Endothelial cell of umbilical vein (primary cell): ENCODE results near the gene RAB6B. TPM values are rescaled to one million over a fixed set of nuclear protein-coding genes. Genes with fewer than 3 reads are reported as not detected.

Experiments used
- BruUV-seq: library from RNA; stranded (reverse); fragments of 400-500 nt; replicated peaks from 2 replicates; lab custom pipeline; 2021; lab: Mats Ljungman, UMichigan
- CTCF ChIA-PET: fragments of 300-600, 350-600 bp; sonication (Branson Sonifier 250); formaldehyde crosslinking; loops from one replicate; lab custom pipeline; 2021; ENCODE audit warnings: antibody characterized with exemption, inconsistent platforms; lab: Charles Lee
- POLR2A ChIA-PET: fragments of 300-600, 350-600 bp; sonication (Branson Sonifier 250); formaldehyde crosslinking; loops from one replicate; lab custom pipeline; 2021; ENCODE audit warnings: antibody characterized with exemption, inconsistent platforms; lab: Charles Lee
- DNase-seq: peaks from one replicate; pipeline ENCODE4 v3.0.0-alpha.2; 2011; ENCODE audit warnings: low read depth, low spot score
- FAIRE-seq: peaks from 2 replicates; lab custom pipeline; 2011; peaks lifted over from hg19 to GRCh38; lab: Jason Lieb, UNC
- H2AFZ ChIP-seq: 2 replicates; pipeline ENCODE4 v1.6.0; 2012; ENCODE audit warnings: low read depth, low read length, control low read depth, inconsistent platforms
- H3K27ac ChIP-seq: 2 replicates; pipeline ENCODE4 v1.5.1; 2011; ENCODE audit warnings: low read depth, mild to moderate bottlenecking, control low read depth, low read length, moderate library complexity; ENCODE audit not compliant: insufficient read depth
- H3K27me3 ChIP-seq, 2 experiments: 2 replicates each; pipeline versions ENCODE4 v1.6.0 to v1.6.1; 2011; ENCODE audit warnings: low read length in 2 of 2, mixed read lengths in 1 of 2; ENCODE audit not compliant: control insufficient read depth in 2 of 2, insufficient read depth in 2 of 2
- H3K36me3 ChIP-seq, 2 experiments: 2 replicates in 1 of 2; 3 replicates in 1 of 2; pipeline ENCODE4 v1.5.1; 2011; ENCODE audit warnings: low read length in 2 of 2, mild to moderate bottlenecking in 1 of 2, moderate library complexity in 1 of 2; ENCODE audit not compliant: control insufficient read depth in 2 of 2, insufficient read depth in 2 of 2; ENCODE audit errors: extremely low read depth in 1 of 2
- H3K4me1 ChIP-seq: 3 replicates; pipeline ENCODE4 v1.5.1; 2011; ENCODE audit warnings: mild to moderate bottlenecking, low read length; ENCODE audit not compliant: control insufficient read depth, insufficient read depth; ENCODE audit errors: extremely low read depth
- H3K4me2 ChIP-seq: 2 replicates; pipeline ENCODE4 v1.6.1; 2011; ENCODE audit warnings: low read length, control low read depth, mixed read lengths; ENCODE audit not compliant: insufficient read depth
- H3K4me3 ChIP-seq, 3 experiments: fragments of 200-600 bp in 1 of 3; sonication (generic), shearing (Covaris generic) in 1 of 3; replicated peaks in 1 of 3; 2 replicates each; pipeline ENCODE4 v1.5.1; 2011 to 2016; ENCODE audit warnings: control low read depth in 3 of 3, low read length in 3 of 3, mild to moderate bottlenecking in 2 of 3, inconsistent platforms in 1 of 3, low read depth in 1 of 3, moderate library complexity in 1 of 3; ENCODE audit not compliant: insufficient read depth in 1 of 3
- H3K79me2 ChIP-seq: 2 replicates; pipeline ENCODE4 v1.6.0; 2012; ENCODE audit warnings: low read length, inconsistent platforms; ENCODE audit not compliant: control insufficient read depth, insufficient read depth
- H3K9ac ChIP-seq: replicated peaks from 2 replicates; pipeline ENCODE3; 2011; ENCODE audit warnings: low read length, control low read depth; ENCODE audit not compliant: insufficient read depth; ENCODE audit errors: extremely low read depth
- H3K9me1 ChIP-seq: replicated peaks from 3 replicates; pipeline ENCODE4 v1.6.0; 2011; ENCODE audit warnings: mild to moderate bottlenecking, low read length; ENCODE audit not compliant: control insufficient read depth, insufficient read depth; ENCODE audit errors: extremely low read depth
- H3K9me3 ChIP-seq: replicated peaks from 2 replicates; pipeline ENCODE4 v1.5.1; 2012; ENCODE audit warnings: low read length, inconsistent platforms; ENCODE audit not compliant: control insufficient read depth, insufficient read depth
- H4K20me1 ChIP-seq: replicated peaks from 2 replicates; pipeline ENCODE3; 2011; ENCODE audit warnings: mild to moderate bottlenecking, low read length; ENCODE audit not compliant: control insufficient read depth, insufficient read depth; ENCODE audit errors: extremely low read depth
- EZH2 ChIP-seq: IDR thresholded peaks from 2 replicates; pipeline ENCODE4 v1.6.1; 2012; ENCODE audit warnings: borderline replicate concordance, low read depth, mild to moderate bottlenecking, moderate library complexity, low read length, inconsistent platforms; ENCODE audit not compliant: severe bottlenecking
- FOS ChIP-seq: IDR thresholded peaks from 2 replicates; pipeline ENCODE4 v1.6.1; 2011; ENCODE audit warnings: mild to moderate bottlenecking, low read length, moderate library complexity, borderline replicate concordance; ENCODE audit not compliant: insufficient read depth
- GATA2 ChIP-seq: IDR thresholded peaks from 2 replicates; pipeline ENCODE4 v1.7.0; 2011; ENCODE audit warnings: low read depth, mild to moderate bottlenecking, moderate library complexity, mixed read lengths, low read length; ENCODE audit not compliant: insufficient read length, insufficient read depth
- JUN ChIP-seq: IDR thresholded peaks from 2 replicates; pipeline ENCODE4 v1.6.1; 2011; ENCODE audit warnings: borderline replicate concordance, low read depth; ENCODE audit not compliant: insufficient read length, insufficient read depth
- MYC ChIP-seq: IDR thresholded peaks from one replicate; pipeline ENCODE4 v1.6.1; 2011; ENCODE audit warnings: mild to moderate bottlenecking, low read depth, low read length
- POLR2A ChIP-seq: IDR thresholded peaks from 2 replicates; pipeline ENCODE4 v1.6.1; 2012; ENCODE audit warnings: low read depth, mild to moderate bottlenecking, control low read depth, low read length
- POLR2AphosphoS5 ChIP-seq: IDR thresholded peaks from 2 replicates; pipeline ENCODE4 v1.6.1; 2012; ENCODE audit warnings: low read depth, mild to moderate bottlenecking, control low read depth, low read length, moderate library complexity; ENCODE audit not compliant: insufficient read depth
- dilution Hi-C: fragments of 300-500 bp; cut with MboI; formaldehyde crosslinking; loops from one replicate; pipeline ENCODE4 v1.15.0; 2019; ENCODE audit warnings: low sequenced_read_pairs; ENCODE audit not compliant: extremely low pct_ligation_motif_present
- intact Hi-C: fragments of 100-400 bp; cut with micrococcal nuclease; formaldehyde crosslinking; loops from one replicate; pipeline ENCODE4 v1.10.0; 2022
- polyA plus RNA-seq, 4 experiments: library from polyadenylated mRNA; depleted of rRNA in 3 of 4; stranded (reverse) in 3 of 4; unstranded in 1 of 4; fragments of >200 nt; gene quantifications; 2 replicates each; pipeline versions ENCODE4 v1.2.1 to v1.2.3, GENCODE V29; 2011 to 2012; ENCODE audit warnings: missing spikeins in 1 of 4
- total RNA-seq: library from RNA; stranded (reverse); gene quantifications from 2 replicates; pipeline ENCODE4 v1.2.3, GENCODE V29; 2021
- TF ChIP-seq, protein P1 (sequence below), 2 donors: IDR thresholded peaks; 1 replicate in 1 of 2; 2 replicates in 1 of 2; pipeline ENCODE4 v1.5.1; 2011; ENCODE audit warnings: low read length in 2 of 2, mild to moderate bottlenecking in 2 of 2, moderate library complexity in 2 of 2, control low read depth in 1 of 2, inconsistent platforms in 1 of 2, low read depth in 1 of 2; ENCODE audit not compliant: insufficient read depth in 1 of 2; ENCODE audit errors: extremely low read depth in 1 of 2
- TF ChIP-seq, protein P2 (sequence below): IDR thresholded peaks from 2 replicates; pipeline ENCODE4 v1.6.1; 2011; ENCODE audit not compliant: insufficient read depth, insufficient read length

Gene RAB6B
- total and polyA plus RNA-seq, 2 donors (not counting 3 experiments of a cell fraction or from before 2014, with no cell fraction given): 1.7 to 6.7 TPM

DNA sequence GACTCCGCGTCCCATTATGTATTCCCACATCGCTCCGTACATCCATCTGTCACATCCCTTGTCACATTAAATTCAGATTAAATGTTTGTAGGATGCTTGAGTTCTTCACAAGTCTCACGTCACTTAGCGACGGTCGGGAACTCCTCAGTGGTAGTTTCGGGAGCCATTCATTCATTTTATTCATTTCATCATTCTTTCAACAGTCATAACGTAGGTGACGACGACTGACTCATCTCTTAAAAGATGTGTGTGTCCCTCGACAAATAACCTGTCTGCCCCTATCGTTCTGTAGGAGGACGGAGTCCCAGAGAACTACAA, 90.3 kb downstream of the RAB6B start:
- TF ChIP-seq MYC: no peak
- TF ChIP-seq, protein P1, sequence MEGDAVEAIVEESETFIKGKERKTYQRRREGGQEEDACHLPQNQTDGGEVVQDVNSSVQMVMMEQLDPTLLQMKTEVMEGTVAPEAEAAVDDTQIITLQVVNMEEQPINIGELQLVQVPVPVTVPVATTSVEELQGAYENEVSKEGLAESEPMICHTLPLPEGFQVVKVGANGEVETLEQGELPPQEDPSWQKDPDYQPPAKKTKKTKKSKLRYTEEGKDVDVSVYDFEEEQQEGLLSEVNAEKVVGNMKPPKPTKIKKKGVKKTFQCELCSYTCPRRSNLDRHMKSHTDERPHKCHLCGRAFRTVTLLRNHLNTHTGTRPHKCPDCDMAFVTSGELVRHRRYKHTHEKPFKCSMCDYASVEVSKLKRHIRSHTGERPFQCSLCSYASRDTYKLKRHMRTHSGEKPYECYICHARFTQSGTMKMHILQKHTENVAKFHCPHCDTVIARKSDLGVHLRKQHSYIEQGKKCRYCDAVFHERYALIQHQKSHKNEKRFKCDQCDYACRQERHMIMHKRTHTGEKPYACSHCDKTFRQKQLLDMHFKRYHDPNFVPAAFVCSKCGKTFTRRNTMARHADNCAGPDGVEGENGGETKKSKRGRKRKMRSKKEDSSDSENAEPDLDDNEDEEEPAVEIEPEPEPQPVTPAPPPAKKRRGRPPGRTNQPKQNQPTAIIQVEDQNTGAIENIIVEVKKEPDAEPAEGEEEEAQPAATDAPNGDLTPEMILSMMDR (IDR thresholded peaks at IDR 0.05; ENCODE audit: extremely low read depth in 1 of 2, insufficient read depth in 1 of 2, low read depth in 1 of 2, low read length in 2 of 2): no peak
- no peak for TF ChIP-seq EZH2
- no peak for TF ChIP-seq POLR2A
- TF ChIP-seq, protein P2, sequence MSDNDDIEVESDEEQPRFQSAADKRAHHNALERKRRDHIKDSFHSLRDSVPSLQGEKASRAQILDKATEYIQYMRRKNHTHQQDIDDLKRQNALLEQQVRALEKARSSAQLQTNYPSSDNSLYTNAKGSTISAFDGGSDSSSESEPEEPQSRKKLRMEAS: no peak
- no peak for TF ChIP-seq POLR2AphosphoS5
- TF ChIP-seq JUN: no peak
- TF ChIP-seq GATA2: no peak
- no peak for TF ChIP-seq FOS
- no peak for DNase-seq
- Histone ChIP-seq H3K27me3 (peaks cover 3 to 9% of the 10 kb centered on the region in 2 experiments), H3K36me3 (peaks cover 0 to 5% of the 10 kb centered on the region in 2 experiments), H3K9me3 (no peaks in the 10 kb centered on the region), H2AFZ (peak overlapping the region; percentile 63), H3K9ac (no peak overlapping the region), H4K20me1 (no peaks in the 10 kb centered on the region), H3K4me3 (peak overlapping the region in 2 of 3 experiments; percentile 82 to 95), H3K4me1 (peaks cover 6% of the 10 kb centered on the region), H3K9me1 (no peaks in the 10 kb centered on the region), H3K79me2 (peaks cover 8% of the 10 kb centered on the region), H3K27ac (no peak overlapping the region), H3K4me2 (peak overlapping the region; percentile 74)
- dilution Hi-C loops (no loop called here), intact Hi-C loops (loop anchor here (2.0 to 10.0 kb wide), 5 partner anchors 233 to 1081 kb away; partner anchors contain the start of genes CDV3, NPHP3 and TMEM108)
- CTCF ChIA-PET: interaction anchor here (1.3 kb wide), 1 partner anchor 12 kb away, joined by 3 read pairs; no protein-coding TSS in a partner anchor
- no peak for FAIRE-seq
- no TSS peak for BruUV-seq
- POLR2A ChIA-PET: no interaction called here
